Effector memory CD4-positive, alpha-beta T cell (primary cell): Measurements from ENCODE around the gene UNC93A.

Experiments
- DNase-seq, 3 donors: peaks; one replicate each; pipeline ENCODE4 v3.0.0-alpha.2; 2020
- H3K27ac ChIP-seq: 2 replicates; pipeline ENCODE4 v1.7.0; 2013; ENCODE audit warnings: mild to moderate bottlenecking, low read length, moderate library complexity; ENCODE audit not compliant: insufficient read depth, poor library complexity, severe bottlenecking
- H3K27me3 ChIP-seq: replicated peaks from 2 replicates; pipeline ENCODE4 v1.7.0; 2013; ENCODE audit warnings: mild to moderate bottlenecking, low read length; ENCODE audit not compliant: insufficient read depth, control insufficient read depth, poor library complexity, severe bottlenecking
- H3K36me3 ChIP-seq: 2 replicates; pipeline ENCODE4 v1.7.0; 2013; ENCODE audit warnings: mild to moderate bottlenecking, low read length, moderate library complexity; ENCODE audit not compliant: control insufficient read depth, insufficient read depth
- H3K4me1 ChIP-seq: 2 replicates; pipeline ENCODE4 v1.7.0; 2013; ENCODE audit warnings: low read length, mild to moderate bottlenecking; ENCODE audit not compliant: control insufficient read depth, insufficient read depth, poor library complexity, severe bottlenecking
- H3K4me3 ChIP-seq: 2 replicates; pipeline ENCODE4 v1.7.0; 2013; ENCODE audit warnings: low read length, low read depth, mild to moderate bottlenecking; ENCODE audit not compliant: insufficient read depth, poor library complexity, severe bottlenecking
- H3K9me3 ChIP-seq: 2 replicates; pipeline ENCODE4 v1.7.0; 2013; ENCODE audit warnings: mild to moderate bottlenecking, low read length, moderate library complexity; ENCODE audit not compliant: control insufficient read depth

Gene UNC93A

DNA sequence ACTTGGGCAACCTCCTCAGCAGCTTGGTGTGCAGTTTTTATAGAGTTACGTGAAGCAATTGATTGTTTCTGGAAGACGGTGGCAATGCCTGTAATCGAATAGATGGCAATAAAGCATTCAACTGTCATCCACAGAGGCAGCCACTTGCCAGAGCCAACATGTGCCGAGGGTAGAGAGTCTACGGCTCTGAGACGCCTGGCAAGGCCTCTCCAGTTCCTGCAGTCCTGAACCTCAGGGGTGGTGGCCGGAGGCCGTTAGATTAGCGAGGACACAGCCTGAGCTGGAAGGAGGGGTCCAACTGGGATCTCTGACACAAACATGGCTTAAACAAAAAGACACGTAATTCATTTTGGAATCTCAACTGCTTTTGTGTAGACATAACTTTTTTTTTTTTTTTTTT, 33.0 kb downstream of the UNC93A start:
- no peaks in the 10 kb centered on the region for H3K36me3 ChIP-seq
- H3K27ac ChIP-seq = no peak overlapping the region
- no peaks in the 10 kb centered on the region for H3K27me3 ChIP-seq
- no peak overlapping the region for H3K4me3 ChIP-seq
- no peaks in the 10 kb centered on the region for H3K9me3 ChIP-seq
- DNase-seq = no peak
- no peaks in the 10 kb centered on the region for H3K4me1 ChIP-seq

- no peaks in the 10 kb centered on the region for H3K9me3 ChIP-seq
- no peak overlapping the region for H3K27ac ChIP-seq
- DNase-seq = no peak
- H3K36me3 ChIP-seq = no peaks in the 10 kb centered on the region
- H3K27me3 ChIP-seq = no peaks in the 10 kb centered on the region
- no peaks in the 10 kb centered on the region for H3K4me1 ChIP-seq
- H3K4me3 ChIP-seq = no peak overlapping the region
Measured at GRCh38 chr6:167325766-167326165, 34.7 kb downstream of the UNC93A start.

GRCh38 chr6:167327391-167327790, 36.3 kb downstream of the UNC93A start:
- no peaks in the 10 kb centered on the region for H3K4me1 ChIP-seq
- no peak overlapping the region for H3K27ac ChIP-seq
- H3K9me3 ChIP-seq = no peaks in the 10 kb centered on the region
- no peaks in the 10 kb centered on the region for H3K36me3 ChIP-seq
- no peak for DNase-seq
- no peak overlapping the region for H3K4me3 ChIP-seq
- no peaks in the 10 kb centered on the region for H3K27me3 ChIP-seq

DNA sequence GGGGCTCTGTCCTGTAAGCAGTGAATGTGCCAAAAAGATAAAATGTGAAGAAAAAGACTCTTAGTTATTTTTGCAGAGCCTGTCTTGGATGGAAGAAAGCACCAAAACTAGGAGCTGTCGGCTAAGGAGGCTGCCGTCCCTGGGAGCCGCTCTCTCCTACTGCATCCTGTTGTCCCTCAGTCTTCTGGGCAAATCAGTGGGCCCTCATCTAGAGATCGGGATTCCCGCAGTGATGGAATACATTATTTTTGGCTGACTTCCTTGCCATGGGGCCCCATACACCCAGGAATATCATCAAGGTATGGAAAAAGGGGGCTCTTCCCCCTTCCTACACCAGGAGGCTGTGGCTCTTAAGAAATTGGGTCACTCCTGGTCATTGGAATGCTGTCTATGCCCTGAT, 37.0 kb downstream of the UNC93A start:
- Histone ChIP-seq H3K4me1 (no peaks in the 10 kb centered on the region), H3K27me3 (no peaks in the 10 kb centered on the region)

GRCh38 chr6:167329014-167329413, 37.9 kb downstream of the UNC93A start:
- Histone ChIP-seq H3K27ac (no peak overlapping the region), H3K36me3 (no peaks in the 10 kb centered on the region), H3K9me3 (no peaks in the 10 kb centered on the region), H3K4me1 (no peaks in the 10 kb centered on the region), H3K4me3 (no peak overlapping the region), H3K27me3 (no peaks in the 10 kb centered on the region)
- no peak for DNase-seq

More for the DNA sequence above, 37.0 kb downstream of the UNC93A start:
- no peaks in the 10 kb centered on the region for H3K36me3 ChIP-seq
- no peak overlapping the region for H3K4me3 ChIP-seq
- no peak overlapping the region for H3K27ac ChIP-seq
- H3K9me3 ChIP-seq = no peaks in the 10 kb centered on the region
- DNase-seq = no peak

DNA sequence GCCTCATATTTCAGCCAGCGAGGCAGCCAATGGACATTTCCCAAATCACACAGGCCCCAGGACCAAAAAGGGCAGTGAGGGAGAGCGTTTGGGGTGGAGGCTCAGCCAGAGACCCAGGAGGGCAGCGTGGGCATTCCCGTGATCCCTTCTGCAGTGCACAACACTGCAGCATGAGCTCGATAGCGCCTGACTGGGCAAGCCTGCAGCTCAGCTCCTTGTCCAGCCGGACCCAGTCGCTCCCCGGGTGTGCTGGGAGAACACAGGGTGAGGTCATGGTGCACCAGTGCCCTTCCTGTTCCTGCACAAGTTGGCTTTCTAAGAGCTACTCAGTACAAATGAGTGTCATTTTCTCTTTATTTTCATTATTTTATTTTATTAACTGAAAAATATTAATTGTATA, 39.6 kb downstream of the UNC93A start:
- H3K36me3 ChIP-seq = no peaks in the 10 kb centered on the region
- H3K27ac ChIP-seq = no peak overlapping the region
- no peaks in the 10 kb centered on the region for H3K27me3 ChIP-seq
- H3K4me1 ChIP-seq = no peaks in the 10 kb centered on the region
- H3K4me3 ChIP-seq = no peak overlapping the region
- no peak for DNase-seq
- no peaks in the 10 kb centered on the region for H3K9me3 ChIP-seq

- H3K9me3 ChIP-seq = no peaks in the 10 kb centered on the region
- H3K27ac ChIP-seq = no peak overlapping the region
- H3K4me3 ChIP-seq = no peak overlapping the region
- no peaks in the 10 kb centered on the region for H3K36me3 ChIP-seq
- no peak for DNase-seq
- no peaks in the 10 kb centered on the region for H3K27me3 ChIP-seq
- H3K4me1 ChIP-seq = no peaks in the 10 kb centered on the region
Measured at GRCh38 chr6:167331565-167331964, 40.5 kb downstream of the UNC93A start.

GRCh38 chr6:167336844-167337630, 45.9 kb downstream of the UNC93A start:
- no peak for DNase-seq
- Histone ChIP-seq H3K27ac (no peak overlapping the region), H3K4me1 (no peaks in the 10 kb centered on the region), H3K9me3 (no peaks in the 10 kb centered on the region), H3K36me3 (no peaks in the 10 kb centered on the region), H3K4me3 (no peak overlapping the region), H3K27me3 (no peaks in the 10 kb centered on the region)

GRCh38 chr6:167337675-167338449, 46.7 kb downstream of the UNC93A start:
- DNase-seq = no peak
- Histone ChIP-seq H3K4me3 (no peak overlapping the region), H3K9me3 (no peaks in the 10 kb centered on the region), H3K27ac (no peak overlapping the region), H3K36me3 (no peaks in the 10 kb centered on the region), H3K4me1 (no peaks in the 10 kb centered on the region), H3K27me3 (no peaks in the 10 kb centered on the region)

GRCh38 chr6:167338541-167339117, 47.5 kb downstream of the UNC93A start:
- Histone ChIP-seq H3K27me3 (no peaks in the 10 kb centered on the region), H3K4me3 (no peak overlapping the region), H3K27ac (no peak overlapping the region), H3K9me3 (no peaks in the 10 kb centered on the region), H3K4me1 (no peaks in the 10 kb centered on the region), H3K36me3 (no peaks in the 10 kb centered on the region)
- DNase-seq = no peak
